Measurements from ENCODE around the gene LIN7A.

Gene LIN7A

DNA sequence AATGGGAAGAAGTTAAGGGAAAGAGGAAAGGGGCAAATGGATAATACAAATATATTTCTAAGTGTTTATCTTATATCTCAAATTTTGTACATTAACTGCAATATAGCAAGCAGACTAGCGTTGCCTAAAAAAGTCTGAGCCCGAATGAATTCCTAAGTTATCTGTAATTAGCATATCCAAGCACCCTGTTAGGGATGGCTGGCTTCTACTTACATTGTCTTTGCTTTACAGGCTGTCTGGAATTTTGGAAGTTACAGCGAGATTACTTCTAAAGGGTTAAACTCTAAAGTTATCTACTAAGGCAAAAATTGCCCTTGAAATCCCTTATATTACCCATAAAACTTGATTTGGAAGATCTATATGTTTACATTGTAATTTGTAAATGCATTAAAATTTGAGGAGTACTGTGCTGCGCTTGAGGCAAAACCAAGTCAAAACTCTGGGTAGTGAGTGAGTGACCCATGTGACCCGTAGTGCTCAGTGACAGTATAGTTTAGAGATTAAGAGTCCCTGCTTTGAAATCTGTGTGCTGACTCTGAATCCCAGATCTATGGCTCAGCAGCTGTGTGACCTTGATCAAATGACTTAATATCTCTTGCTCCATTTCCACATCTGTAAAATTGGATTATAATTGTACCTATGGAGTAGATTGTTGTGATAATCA is 17.3 kb upstream of the LIN7A start:
- H3K4me3 ChIP-seq (ENCODE audit: low read depth, low read length) = no peak overlapping the region
- no peak overlapping the region for H3K9ac ChIP-seq (ENCODE audit: low read length)
- H2BK5ac ChIP-seq (ENCODE audit: low read depth, low read length, poor library complexity) = no peak overlapping the region
- no peak overlapping the region for H4K12ac ChIP-seq (ENCODE audit: low read depth, low read length)
- H2BK120ac ChIP-seq (ENCODE audit: insufficient read depth, low read length, poor library complexity) = no peak overlapping the region
- H3K36me3 ChIP-seq (ENCODE audit: control insufficient read depth in 1 of 2, insufficient read depth in 2 of 2, low read length in 2 of 2) = no peaks in the 10 kb centered on the region
- no peaks in the 10 kb centered on the region for H3K4me1 ChIP-seq (ENCODE audit: control insufficient read depth in 1 of 2, insufficient read depth in 2 of 2, low read length in 2 of 2)
- WGBS (ENCODE audit: extremely low coverage, insufficient coverage, insufficient read length) = no CpG with 5 or more reads among the region's 5 CpGs
- H3K79me2 ChIP-seq (ENCODE audit: control insufficient read depth, insufficient read depth, low read length, poor library complexity) = no peaks in the 10 kb centered on the region
- no peaks in the 10 kb centered on the region for H3K79me1 ChIP-seq (ENCODE audit: low read length)
- H3K4ac ChIP-seq (ENCODE audit: low read depth, low read length) = no peak overlapping the region
- no peak overlapping the region for H3K23ac ChIP-seq (ENCODE audit: low read length)
- no peak overlapping the region for H3K4me2 ChIP-seq (ENCODE audit: low read length)
- H3K27me3 ChIP-seq (ENCODE audit: insufficient read depth, low read length) = no peaks in the 10 kb centered on the region
- no peak overlapping the region for H2AK5ac ChIP-seq (ENCODE audit: low read length)
- H2BK12ac ChIP-seq (ENCODE audit: low read length) = no peak overlapping the region
- H3K9me3 ChIP-seq (ENCODE audit: insufficient read depth, low read depth, low read length) = no peaks in the 10 kb centered on the region
- no peak overlapping the region for H3K14ac ChIP-seq (ENCODE audit: low read length)
- H4K8ac ChIP-seq (ENCODE audit: low read depth, low read length) = no peak overlapping the region
- no peak overlapping the region for H3K27ac ChIP-seq (ENCODE audit: low read depth, low read length)
- no peak overlapping the region for H4K91ac ChIP-seq (ENCODE audit: low read depth, low read length)
- no peak for DNase-seq
- H2AFZ ChIP-seq (ENCODE audit: insufficient read depth, low read length, poor library complexity) = no peak overlapping the region
- H3K18ac ChIP-seq (ENCODE audit: low read length) = no peak overlapping the region

DNA sequence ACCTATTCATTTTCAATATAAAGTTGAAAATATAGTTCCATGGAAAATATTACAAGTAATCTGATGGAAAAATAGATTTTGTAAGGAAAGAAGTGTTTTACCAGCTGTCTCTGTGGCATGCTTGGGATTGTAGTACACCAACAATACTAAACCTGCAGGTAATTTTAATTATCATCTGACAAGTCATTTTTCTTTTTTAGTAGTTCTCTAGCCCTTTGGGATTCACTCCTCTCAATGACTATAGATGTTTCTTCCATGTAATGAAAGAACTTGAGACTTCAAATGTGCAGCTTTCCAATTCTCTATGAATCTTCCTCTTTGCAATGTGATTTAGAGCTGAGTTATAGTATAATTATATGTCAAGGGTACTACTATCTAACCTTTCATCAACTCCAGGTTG is 14.7 kb upstream of the LIN7A start:
- Histone ChIP-seq H2BK5ac (ENCODE audit: low read depth, low read length, poor library complexity) (no peak overlapping the region), H3K79me1 (ENCODE audit: low read length) (no peaks in the 10 kb centered on the region), H3K36me3 (ENCODE audit: control insufficient read depth in 1 of 2, insufficient read depth in 2 of 2, low read length in 2 of 2) (no peaks in the 10 kb centered on the region), H2AFZ (ENCODE audit: insufficient read depth, low read length, poor library complexity) (no peak overlapping the region), H4K91ac (ENCODE audit: low read depth, low read length) (no peak overlapping the region), H3K4me3 (ENCODE audit: low read depth, low read length) (no peak overlapping the region), H2BK120ac (ENCODE audit: insufficient read depth, low read length, poor library complexity) (no peak overlapping the region), H3K23ac (ENCODE audit: low read length) (no peak overlapping the region), H3K4ac (ENCODE audit: low read depth, low read length) (no peak overlapping the region), H3K27me3 (ENCODE audit: insufficient read depth, low read length) (no peaks in the 10 kb centered on the region), H4K12ac (ENCODE audit: low read depth, low read length) (no peak overlapping the region), H3K9me3 (ENCODE audit: insufficient read depth, low read depth, low read length) (no peaks in the 10 kb centered on the region), H2BK12ac (ENCODE audit: low read length) (no peak overlapping the region), H3K79me2 (ENCODE audit: control insufficient read depth, insufficient read depth, low read length, poor library complexity) (no peaks in the 10 kb centered on the region), H3K18ac (ENCODE audit: low read length) (no peak overlapping the region), H3K4me2 (ENCODE audit: low read length) (no peak overlapping the region), H3K14ac (ENCODE audit: low read length) (no peak overlapping the region), H3K27ac (ENCODE audit: low read depth, low read length) (no peak overlapping the region), H2AK5ac (ENCODE audit: low read length) (no peak overlapping the region), H3K4me1 (ENCODE audit: control insufficient read depth in 1 of 2, insufficient read depth in 2 of 2, low read length in 2 of 2) (no peaks in the 10 kb centered on the region), H3K9ac (ENCODE audit: low read length) (no peak overlapping the region), H4K8ac (ENCODE audit: low read depth, low read length) (no peak overlapping the region)
- no peak for DNase-seq

DNA sequence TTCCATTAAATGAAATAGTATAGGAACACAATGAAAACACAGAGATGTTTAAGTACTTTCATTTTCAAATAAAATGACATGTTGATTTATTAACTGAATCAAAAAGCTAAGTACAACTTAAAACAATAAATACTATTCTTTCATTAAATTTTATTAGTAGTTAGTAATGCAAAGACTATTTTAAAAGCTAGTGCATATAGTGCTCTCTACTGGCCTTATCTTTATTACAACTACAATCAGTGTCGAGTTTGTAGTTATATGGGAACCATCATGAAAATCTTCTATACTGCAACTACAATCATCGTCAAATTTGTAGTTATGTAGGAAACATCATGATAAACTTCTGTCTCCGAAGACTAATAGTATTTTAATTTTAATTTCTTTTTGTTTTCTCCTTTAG is 8.9 kb upstream of the LIN7A start:
- Histone ChIP-seq H2BK12ac (ENCODE audit: low read length) (no peak overlapping the region), H2BK5ac (ENCODE audit: low read depth, low read length, poor library complexity) (no peak overlapping the region), H2AK5ac (ENCODE audit: low read length) (no peak overlapping the region), H2BK120ac (ENCODE audit: insufficient read depth, low read length, poor library complexity) (no peak overlapping the region), H3K79me2 (ENCODE audit: control insufficient read depth, insufficient read depth, low read length, poor library complexity) (no peaks in the 10 kb centered on the region), H3K14ac (ENCODE audit: low read length) (no peak overlapping the region), H3K79me1 (ENCODE audit: low read length) (no peaks in the 10 kb centered on the region), H3K27me3 (ENCODE audit: insufficient read depth, low read length) (no peaks in the 10 kb centered on the region), H3K4ac (ENCODE audit: low read depth, low read length) (no peak overlapping the region), H3K4me1 (ENCODE audit: control insufficient read depth in 1 of 2, insufficient read depth in 2 of 2, low read length in 2 of 2) (no peaks in the 10 kb centered on the region), H3K4me2 (ENCODE audit: low read length) (no peak overlapping the region), H3K9ac (ENCODE audit: low read length) (no peak overlapping the region), H4K12ac (ENCODE audit: low read depth, low read length) (no peak overlapping the region), H3K36me3 (ENCODE audit: control insufficient read depth in 1 of 2, insufficient read depth in 2 of 2, low read length in 2 of 2) (no peaks in the 10 kb centered on the region), H3K4me3 (ENCODE audit: low read depth, low read length) (no peak overlapping the region), H3K27ac (ENCODE audit: low read depth, low read length) (no peak overlapping the region), H3K23ac (ENCODE audit: low read length) (no peak overlapping the region), H4K91ac (ENCODE audit: low read depth, low read length) (no peak overlapping the region), H4K8ac (ENCODE audit: low read depth, low read length) (no peak overlapping the region), H3K18ac (ENCODE audit: low read length) (no peak overlapping the region), H3K9me3 (ENCODE audit: insufficient read depth, low read depth, low read length) (no peaks in the 10 kb centered on the region), H2AFZ (ENCODE audit: insufficient read depth, low read length, poor library complexity) (no peak overlapping the region)
- WGBS (ENCODE audit: extremely low coverage, insufficient coverage, insufficient read length) = no CpG with 5 or more reads among the region's 3 CpGs
- DNase-seq = peak in 1 of 2 donors; percentile 15

DNA sequence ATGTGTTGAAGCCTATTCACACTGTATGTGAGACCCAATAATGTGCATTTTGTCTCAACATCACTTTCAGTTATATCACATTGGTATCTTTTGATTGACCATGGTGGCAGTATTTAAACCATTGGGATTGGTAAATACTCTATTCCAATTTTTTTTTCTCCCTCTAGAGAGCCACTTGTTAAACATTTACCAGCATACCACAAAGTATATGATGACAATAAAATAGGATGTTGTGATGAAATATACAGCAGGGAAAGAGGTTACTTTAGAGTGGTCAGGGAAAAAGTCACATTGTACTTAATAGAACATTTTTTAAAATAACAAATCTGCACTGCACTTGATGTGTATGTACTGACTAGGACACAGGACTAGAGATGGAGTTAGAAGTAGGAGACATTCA is 5.6 kb upstream of the LIN7A start:
- Histone ChIP-seq H3K4me2 (ENCODE audit: low read length) (no peak overlapping the region), H3K9me3 (ENCODE audit: insufficient read depth, low read depth, low read length) (no peaks in the 10 kb centered on the region), H4K12ac (ENCODE audit: low read depth, low read length) (no peak overlapping the region), H3K79me1 (ENCODE audit: low read length) (no peaks in the 10 kb centered on the region), H3K36me3 (ENCODE audit: control insufficient read depth in 1 of 2, insufficient read depth in 2 of 2, low read length in 2 of 2) (no peaks in the 10 kb centered on the region), H2BK120ac (ENCODE audit: insufficient read depth, low read length, poor library complexity) (no peak overlapping the region), H2BK12ac (ENCODE audit: low read length) (no peak overlapping the region), H4K8ac (ENCODE audit: low read depth, low read length) (no peak overlapping the region), H4K91ac (ENCODE audit: low read depth, low read length) (no peak overlapping the region), H2AK5ac (ENCODE audit: low read length) (no peak overlapping the region), H3K4ac (ENCODE audit: low read depth, low read length) (no peak overlapping the region), H3K79me2 (ENCODE audit: control insufficient read depth, insufficient read depth, low read length, poor library complexity) (no peaks in the 10 kb centered on the region), H3K14ac (ENCODE audit: low read length) (no peak overlapping the region), H2BK5ac (ENCODE audit: low read depth, low read length, poor library complexity) (no peak overlapping the region), H3K18ac (ENCODE audit: low read length) (no peak overlapping the region), H3K27me3 (ENCODE audit: insufficient read depth, low read length) (no peaks in the 10 kb centered on the region), H3K9ac (ENCODE audit: low read length) (no peak overlapping the region), H3K4me3 (ENCODE audit: low read depth, low read length) (no peak overlapping the region), H3K23ac (ENCODE audit: low read length) (no peak overlapping the region), H3K4me1 (ENCODE audit: control insufficient read depth in 1 of 2, insufficient read depth in 2 of 2, low read length in 2 of 2) (no peaks in the 10 kb centered on the region), H3K27ac (ENCODE audit: low read depth, low read length) (no peak overlapping the region), H2AFZ (ENCODE audit: insufficient read depth, low read length, poor library complexity) (no peak overlapping the region)
- no peak for DNase-seq
